Cortex of kidney (tissue), 1 donor: ENCODE measurements around the gene SLC9A7.

Experiments
- DNase-seq: peaks from one replicate; lab custom pipeline; 2025; lab: John Stamatoyannopoulos, UW

The SLC9A7 gene

DNA sequence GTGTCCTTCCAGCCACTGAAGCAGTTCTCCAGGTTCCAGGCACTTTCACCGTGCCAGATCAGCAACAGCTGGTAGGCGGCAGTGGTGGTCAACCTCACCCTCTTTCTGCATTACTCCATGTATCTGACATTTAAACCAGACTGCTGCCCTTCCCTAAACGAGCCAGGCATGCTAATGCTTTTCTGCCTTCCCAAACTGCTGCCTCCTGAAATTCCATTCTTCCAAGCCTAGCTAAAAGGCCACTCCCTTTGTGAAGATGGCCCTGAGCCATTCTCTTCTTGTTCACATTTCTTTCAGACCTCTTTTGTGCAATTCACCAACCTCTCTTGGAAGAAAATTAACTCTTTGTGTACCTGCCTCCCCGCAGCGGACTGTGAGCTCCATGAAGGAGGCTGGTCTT, 111.7 kb downstream of the SLC9A7 start:
- no peak for DNase-seq

DNA sequence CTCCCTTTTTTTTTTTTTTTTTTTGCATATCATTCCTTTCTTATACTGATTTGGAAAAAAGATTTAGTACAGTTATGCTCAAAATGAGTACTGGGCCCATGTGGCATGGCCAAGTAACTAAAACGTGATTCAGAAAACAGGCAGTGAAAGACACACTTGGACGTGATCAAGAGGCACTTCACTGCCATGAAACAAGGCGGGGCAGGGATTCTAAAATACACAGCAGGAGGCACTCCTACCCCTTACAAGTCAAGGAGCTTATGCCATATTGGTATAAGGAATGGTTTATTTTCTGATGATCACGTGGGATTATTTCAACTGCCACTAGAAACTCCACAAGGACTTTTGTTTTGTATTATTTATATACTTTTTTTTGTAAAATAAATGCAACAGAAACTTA, 113.3 kb downstream of the SLC9A7 start:
- DNase-seq = no peak

DNA sequence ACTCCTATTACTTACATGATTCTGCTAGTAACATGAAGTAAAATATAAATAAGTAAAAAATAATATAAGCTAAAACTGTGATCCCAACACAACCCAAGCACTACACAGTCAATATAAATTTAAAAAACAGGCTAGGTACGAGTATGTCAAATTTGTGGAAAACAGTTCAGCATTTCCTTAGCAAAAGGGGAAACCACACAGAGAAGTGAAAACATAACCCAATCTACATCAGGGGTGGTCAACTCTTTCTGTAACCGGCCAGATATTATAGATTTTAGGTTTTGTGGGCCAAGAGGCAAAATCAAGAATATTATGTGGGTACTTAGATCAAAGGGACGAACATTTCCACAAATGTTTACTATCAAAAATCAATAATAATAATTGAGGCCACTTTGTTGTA, 115.3 kb downstream of the SLC9A7 start:
- DNase-seq = no peak

DNA sequence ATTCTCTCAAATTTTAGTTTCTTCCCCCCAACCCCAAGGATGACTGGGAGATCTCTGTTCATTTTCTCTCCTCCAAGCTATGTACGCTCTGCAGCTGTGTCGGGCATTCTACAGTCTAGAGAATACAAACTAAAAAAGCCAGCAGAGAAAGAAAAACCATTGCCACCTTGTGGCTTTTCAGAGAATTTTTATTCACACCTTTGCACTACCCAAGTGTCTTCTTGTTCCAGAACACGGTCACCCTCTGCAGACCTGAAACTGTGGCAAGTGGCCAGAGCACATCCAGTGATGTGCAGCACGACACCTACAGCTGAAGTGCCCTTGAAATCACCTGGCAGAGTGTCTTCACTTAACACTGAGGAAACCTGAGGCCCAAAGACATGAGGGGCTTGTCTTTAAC, 116.8 kb downstream of the SLC9A7 start:
- DNase-seq = no peak

DNA sequence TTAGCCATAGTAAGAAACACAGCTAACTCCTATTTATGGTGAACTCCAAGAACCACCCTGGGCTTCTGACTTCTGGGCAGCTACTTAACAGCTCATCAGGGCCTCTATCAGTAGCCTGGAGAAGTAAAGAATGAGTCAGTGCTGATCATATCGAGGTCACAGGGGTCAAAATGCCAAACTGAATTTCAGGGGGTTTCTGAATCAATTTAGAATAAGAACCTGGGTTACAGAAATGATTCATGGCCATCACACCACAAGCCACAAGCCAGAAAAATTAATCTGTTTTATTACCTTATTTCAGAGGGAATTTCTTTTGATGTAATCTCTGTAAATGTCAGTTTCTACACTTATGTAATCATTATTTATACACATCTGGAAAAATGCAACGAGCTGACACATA, 121.0 kb downstream of the SLC9A7 start:
- no peak for DNase-seq

DNA sequence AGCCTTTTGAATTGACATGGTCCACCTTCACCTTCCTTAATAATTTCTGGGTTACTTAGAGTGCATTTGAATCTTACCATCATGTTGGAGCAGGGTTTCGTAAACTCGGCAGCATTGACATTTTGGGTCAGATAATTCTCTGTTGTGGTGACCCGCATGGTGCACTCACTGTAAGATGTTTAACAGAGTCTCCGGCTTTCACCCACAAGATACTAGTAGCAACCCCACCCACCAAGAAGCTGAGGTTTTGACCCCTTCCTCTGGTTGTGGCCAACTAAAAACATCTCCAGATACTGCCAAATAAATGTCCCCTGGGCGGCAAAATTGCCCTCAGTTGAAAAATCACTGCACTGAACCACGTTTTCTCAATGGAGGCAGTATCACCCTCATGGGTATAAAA, 122.7 kb downstream of the SLC9A7 start:
- no peak for DNase-seq

DNA sequence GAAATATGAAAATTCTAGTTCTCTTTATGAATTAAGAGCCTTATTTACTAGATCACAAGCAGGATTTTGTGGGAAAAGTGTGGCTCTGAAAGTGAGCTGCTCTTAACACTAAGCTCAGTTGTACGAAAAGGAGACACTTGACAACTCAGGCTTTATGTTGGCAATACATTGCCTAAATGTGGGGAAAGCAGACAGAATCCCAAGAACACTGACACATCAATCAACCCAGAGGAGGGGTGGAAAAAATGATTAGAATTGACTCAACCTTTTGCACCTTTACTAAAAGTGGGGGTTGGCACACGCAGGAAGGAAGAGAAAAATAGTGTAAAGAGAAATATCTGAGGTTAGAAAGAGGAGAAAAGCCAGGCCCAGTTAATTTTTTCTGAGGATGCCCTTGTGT, 123.7 kb downstream of the SLC9A7 start:
- no peak for DNase-seq

DNA sequence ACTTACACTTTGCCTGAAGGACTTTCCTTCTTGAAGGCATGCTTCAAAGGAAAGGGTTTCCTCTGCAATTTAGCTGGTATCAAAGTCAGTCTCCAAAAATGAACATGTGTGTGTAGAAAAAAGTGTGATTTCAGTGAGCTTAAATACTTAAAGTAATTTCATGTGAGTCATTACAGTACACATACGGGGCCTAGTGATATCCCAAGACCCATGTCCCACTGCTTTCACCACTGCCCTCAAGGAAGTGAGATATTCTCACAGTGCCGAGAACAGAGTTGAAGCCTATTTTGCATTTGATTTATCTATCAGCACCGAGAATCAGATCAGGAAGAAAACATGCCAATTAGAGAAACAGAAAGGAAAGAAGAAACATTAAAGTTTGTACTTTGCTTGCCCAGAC, 124.3 kb downstream of the SLC9A7 start:
- DNase-seq = no peak

DNA sequence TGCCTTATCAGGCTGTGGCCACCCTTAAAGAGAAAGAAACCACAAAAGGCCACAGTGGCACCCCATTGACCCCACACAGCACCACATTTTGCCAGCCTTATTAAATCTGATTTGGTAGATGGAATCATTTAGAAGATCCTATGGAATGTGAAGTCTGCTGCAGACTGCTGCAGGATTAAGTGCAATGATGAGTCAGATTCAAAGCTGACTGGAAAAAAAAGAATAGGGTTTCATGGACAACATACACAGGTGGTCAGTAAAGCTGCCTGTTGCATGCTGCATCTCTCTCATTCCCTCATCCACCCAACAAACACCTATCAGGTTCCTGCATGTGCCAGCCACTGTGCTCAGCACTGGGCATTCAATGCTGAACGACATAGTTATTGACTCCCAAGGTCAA, 128.8 kb downstream of the SLC9A7 start:
- no peak for DNase-seq

DNA sequence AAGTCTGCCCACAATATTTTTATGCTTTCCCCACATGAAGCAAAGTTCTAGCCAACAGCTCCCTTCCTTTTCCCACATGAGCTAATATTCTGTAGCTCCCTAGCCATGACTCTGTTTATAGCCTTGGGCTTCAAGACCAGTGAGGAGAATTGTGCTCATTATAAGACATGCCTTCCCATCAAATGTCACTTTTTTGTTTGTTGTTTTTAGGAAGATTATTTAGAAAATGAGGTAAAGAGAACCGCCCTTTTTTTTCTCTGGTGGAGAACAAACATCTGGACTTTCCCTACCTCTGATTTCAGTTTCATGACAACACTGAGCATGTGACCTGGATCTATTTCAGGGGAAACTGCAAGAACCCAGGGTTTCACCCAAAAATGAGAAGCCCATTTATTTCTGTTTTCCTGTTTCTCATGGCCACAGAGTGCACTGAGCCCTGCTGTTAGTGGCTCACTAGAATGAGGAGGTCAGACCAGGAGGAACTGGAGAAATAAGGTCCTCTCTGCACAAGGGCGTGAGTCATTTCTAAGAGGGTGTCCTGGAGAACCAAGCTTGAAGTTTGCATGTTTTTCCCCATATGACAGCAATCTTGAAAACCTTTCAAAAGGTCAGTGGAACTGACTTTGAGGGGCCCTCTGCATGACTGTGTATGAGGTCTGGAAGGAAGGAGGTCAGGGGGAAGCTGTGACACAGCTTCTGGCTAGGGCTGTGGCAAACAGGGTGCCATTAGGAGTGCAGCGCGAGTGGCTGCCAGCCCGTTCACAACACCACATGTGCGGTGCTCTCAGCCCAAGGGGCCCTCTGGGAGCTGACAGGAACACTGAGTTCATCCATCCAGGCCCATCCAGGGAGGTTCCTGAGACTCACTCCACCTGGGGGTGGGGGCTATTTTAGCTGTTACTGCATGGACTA, 130.2 kb downstream of the SLC9A7 start:
- no peak for DNase-seq

DNA sequence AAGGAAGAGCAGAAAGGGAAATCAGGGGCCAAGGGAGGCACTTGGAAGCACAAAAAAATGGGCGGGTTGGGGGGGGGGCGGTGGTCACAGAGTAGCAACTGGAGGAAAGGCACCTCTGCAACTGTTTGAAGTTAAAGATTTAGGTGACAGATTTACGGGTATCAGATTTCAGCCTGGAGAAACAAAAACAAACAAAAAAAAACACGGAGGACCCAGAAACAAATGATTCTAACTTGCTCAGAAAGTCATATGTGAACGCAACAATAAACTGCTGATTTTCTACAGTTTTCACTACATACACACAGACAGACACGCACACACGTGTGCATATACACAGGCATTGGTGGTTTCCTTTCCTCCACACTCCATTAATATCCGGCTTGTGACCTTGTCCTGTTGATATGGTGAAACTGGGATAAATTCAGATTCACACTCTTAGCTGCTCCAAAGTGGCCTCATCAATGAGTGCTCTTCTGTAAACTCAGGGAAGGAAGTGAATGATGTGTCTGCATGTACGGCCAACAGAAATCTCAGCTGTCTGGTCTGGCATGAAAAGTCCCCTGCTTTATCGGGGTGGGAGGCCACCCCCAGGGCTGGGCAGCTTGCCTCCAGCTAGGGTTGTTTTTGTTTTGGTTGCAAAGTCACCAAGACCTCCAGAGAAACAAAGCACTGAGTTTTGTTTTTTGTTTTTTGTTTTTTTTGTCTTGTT, 131.1 kb downstream of the SLC9A7 start:
- no peak for DNase-seq

DNA sequence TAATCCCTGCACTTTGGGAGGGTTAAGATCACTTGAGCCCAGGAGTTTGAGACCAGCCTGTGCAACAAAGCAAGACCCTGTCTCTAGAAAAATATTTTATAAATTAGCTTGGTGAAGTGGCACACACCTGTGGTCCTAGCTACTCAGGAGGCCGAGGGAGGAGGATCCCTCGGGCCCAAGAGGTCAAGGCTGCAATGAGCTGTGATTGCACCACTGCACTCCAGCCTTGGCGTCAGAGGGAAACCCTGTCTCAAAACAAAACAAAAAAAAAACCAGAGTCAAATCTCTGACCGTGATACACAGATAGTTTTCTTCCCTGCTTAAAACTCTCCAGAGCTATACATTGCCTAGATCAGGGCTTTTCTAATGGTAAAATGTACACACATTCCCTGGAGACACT, 131.9 kb downstream of the SLC9A7 start:
- DNase-seq = no peak

DNA sequence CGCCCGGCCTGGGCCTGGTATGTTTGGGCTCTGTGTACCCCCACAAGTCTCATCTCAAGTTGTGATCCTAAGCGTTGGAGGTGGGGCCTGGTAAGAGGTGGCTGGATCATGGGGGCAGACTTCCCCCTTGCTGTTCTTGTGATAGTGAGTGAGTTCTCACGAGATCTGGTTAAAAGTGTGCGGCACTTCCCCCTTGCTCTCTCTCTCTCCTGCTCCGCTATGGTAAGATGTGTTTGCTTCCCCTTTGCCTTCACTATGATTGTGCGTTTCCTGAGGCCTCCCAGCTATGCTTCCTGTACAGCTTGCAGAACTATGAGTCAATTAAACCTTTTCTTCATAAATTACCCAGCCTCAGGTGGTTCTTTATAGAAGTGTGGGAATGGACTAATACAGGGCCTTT, 132.4 kb downstream of the SLC9A7 start:
- DNase-seq = no peak

DNA sequence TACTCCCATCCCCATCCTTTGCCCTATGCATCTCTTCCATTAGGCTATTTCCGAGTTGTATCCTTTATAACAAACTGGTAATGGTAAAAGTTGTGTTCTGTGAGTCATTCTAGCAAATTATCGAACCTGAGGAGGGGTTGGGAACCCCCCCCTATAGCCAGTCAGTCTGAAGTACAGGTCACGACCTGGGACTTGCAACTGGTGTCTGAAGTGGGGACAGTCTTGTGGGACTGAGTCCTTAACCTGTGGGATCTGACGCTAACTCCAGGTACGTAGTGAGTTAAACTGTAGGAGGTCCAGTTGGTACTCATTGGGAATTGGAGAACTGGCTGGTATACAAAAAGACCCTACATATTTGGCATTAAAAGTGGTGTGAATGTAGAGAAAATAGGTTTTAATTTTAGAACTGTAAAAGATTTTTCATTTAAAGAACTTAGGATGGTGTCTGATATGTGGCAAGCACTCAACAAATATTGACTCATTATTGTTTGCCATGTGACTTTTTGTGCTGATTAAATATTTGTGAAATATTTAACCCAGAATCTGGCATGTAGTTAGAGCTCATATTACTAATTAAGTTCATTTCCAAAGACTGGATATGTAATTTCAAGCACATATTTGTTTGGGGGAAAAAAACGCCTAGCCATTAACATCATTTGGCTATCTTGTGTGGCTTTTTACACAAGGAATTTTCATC, 134.7 kb downstream of the SLC9A7 start:
- no peak for DNase-seq

DNA sequence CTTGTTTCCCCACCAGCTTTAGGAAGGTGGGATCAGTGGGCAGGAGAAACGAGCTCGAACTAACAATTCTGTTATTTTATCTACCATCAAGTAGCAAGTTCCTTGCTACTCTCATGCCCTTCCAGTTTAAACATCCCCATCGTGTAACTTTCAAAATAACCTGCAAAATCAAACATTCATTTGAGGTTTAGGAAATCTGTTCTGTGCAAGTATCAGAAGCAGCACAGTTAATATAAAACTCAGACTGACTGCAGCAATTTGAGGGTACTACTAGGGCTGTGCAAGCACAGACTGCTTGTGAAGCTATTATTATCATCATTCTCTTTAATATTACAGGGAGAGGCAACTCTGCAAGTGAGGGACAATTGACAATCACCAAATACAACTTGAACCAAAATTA, 137.3 kb downstream of the SLC9A7 start:
- DNase-seq = no peak

DNA sequence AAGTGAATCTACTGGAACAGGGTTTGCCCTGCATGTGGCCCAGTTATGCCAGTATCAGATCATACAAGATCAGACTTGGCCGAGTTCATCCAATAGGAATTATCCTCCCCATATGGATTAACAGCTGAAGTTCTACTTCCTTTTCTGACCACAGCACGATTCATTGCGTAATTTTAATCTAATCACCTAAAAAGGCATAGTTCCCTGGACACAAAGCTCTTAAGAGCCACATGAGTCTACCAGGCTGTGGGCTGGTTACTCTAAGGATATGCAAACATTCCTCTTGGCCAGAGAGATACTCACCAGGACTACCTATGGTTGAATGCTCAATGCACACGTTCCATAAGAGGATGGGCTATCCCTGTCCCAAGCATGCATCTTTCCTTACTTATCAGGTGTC, 138.4 kb downstream of the SLC9A7 start:
- no peak for DNase-seq

DNA sequence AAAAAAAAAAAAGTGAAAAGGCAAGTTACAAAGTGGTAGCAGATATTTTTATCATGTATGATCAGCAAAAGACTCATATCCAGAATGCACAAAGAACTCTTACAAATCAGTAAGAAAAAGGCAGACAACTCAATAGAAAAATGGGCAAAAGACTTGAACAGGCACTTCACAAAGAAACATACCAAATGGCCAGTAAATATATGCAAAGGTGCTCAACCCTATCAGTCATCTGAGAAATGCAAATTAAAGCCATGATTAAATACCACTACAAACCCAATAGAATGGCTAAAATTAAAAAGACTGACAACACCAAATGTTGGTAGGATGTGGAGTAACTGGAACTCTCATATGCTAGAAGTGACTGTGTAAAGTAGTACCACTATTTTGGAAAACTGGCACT, 140.0 kb downstream of the SLC9A7 start:
- no peak for DNase-seq

DNA sequence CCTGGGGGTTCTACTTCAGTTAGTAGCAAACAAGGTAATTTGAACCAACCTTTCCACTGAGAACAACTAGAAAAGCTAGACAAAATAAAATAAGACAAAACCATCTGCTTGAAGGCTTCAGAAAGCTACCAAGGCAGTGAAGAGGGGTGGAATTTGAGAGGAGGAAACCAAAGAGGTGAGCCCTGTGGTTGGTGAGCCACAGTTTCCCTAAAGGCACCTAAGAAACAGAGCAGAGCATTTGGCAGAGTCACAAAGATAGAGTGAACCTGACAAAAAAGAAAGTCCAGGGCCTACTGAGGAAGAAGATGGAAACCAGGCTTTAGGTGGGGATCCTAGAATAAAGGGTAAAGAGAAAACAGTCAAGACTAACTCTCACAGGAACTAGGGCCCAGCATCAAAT, 141.0 kb downstream of the SLC9A7 start:
- no peak for DNase-seq

DNA sequence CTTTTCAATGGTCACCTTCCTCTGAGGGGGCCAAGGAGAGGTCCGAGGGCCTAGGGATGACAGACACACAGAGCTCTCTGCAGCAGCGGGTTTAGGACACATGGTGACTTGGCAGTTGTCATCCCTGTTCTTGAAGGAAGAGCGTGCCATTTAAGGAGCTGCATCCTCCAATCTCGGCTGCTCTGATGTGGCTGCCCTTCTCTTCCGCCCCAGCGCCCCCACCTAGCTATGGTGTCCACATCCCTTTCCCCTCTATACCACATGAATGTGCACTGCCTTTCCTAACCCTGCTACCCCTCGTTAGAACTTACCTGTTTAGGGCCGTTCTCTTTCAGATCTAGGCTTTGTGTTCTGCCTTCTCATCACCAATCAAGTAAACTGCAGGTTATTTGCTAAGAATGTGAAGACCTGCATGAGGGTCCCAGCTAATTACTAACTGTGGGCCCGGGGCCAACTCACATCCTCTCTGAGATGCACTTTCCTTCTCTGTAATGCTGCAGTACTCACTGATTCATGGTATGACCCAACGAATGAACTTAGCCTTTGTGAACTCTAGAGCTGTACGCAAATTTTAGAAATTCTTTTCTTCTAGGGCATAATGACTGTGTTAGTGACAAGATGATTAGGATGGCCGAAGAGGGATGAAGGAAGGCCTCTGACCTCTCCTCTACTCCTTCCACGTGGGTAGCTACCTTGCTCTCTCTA, 147.1 kb downstream of the SLC9A7 start:
- DNase-seq = no peak

DNA sequence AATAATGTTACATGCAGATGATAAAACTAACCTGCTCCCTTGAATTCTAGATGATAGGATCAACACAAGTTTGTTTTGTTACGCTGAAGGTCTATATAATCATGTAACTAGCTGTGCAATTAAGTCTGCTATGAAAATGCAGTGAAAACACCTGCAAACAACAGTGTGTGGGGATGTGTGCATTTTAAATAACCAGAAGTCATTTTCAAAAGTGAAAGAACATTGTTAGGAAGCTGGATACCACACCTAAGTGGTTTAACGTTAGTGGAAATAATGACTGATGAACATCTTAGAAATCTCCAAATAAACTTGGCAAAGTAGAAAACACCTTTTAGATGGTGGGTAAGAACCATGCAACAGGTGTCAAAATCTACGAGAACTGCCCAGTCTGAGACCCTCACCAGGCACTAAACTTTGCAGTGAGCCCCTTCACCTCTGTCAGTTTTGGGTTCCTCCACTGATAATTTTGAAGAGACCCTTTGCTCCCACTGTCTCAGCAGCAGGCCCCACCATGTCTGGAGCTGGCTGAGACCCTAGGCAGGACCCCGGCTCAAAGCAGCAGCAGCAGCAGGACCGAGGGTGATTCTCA, 148.8 kb downstream of the SLC9A7 start:
- no peak for DNase-seq

DNA sequence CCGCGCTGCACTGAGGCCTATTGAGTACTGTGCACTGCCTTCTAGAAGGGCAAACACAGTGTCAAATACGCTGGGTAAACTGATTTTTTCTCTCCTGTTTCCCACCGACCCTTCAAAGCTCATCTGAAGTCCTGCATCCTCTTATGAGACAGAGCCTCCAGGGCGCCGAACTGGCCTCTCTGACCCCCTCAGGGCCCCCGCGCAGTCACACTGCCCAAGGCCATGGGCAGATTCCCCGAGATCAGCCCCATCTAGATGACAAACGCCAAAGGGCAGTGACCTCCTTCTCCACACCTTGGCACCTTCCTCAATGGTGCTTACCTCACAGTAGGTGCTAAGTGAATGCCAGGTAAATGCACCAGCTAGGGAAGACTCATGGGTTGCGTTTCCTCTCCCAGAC, 151.0 kb downstream of the SLC9A7 start:
- DNase-seq = no peak
